GM18502 (cell line): ENCODE measurements around the gene HTRA2.
"Not testable (repeated sequence)": the region's sequence is repeated elsewhere in the genome, so short reads cannot be mapped to it uniquely, and the experiment has no call there.

Source experiments
- ATAC-seq: cut with Tn5 transposase; IDR thresholded peaks from one replicate; pipeline ENCODE4 v1.9.1; 2021; ENCODE audit warnings: mild to moderate bottlenecking; ENCODE audit not compliant: unreplicated experiment, poor library complexity

The HTRA2 gene

DNA sequence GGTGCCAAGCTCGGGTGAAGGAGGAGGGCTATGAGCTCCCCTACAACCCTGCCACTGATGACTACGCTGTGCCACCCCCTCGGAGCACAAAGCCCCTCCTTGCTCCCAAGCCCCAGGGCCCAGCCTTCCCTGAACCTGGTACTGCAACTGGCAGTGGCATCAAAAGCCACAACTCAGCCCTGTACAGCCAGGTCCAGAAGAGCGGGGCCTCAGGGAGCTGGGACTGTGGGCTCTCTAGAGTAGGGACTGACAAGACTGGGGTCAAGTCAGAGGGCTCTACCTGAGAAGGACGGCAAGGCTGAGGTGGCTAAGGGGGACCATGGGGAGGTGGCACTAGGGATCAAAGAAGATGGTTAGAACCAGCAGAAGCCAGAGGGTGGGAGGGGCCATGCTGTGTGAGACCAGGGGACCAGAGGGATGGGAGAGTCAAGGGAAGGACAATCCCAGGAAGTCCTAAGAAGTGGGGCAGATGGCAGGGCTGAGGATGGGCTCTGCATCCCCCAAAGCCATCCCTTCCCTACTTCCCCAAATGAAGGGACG is 27.2 kb downstream of the HTRA2 start:
- ATAC-seq: no peak

- no peak for ATAC-seq
Observed at GRCh38 chr2:74558284-74559230, 28.8 kb downstream of the HTRA2 start.

- no peak for ATAC-seq
Observed at GRCh38 chr2:74559912-74560311, 30.2 kb downstream of the HTRA2 start.

GRCh38 chr2:74560591-74560990 is 30.9 kb downstream of the HTRA2 start:
- no peak for ATAC-seq

DNA sequence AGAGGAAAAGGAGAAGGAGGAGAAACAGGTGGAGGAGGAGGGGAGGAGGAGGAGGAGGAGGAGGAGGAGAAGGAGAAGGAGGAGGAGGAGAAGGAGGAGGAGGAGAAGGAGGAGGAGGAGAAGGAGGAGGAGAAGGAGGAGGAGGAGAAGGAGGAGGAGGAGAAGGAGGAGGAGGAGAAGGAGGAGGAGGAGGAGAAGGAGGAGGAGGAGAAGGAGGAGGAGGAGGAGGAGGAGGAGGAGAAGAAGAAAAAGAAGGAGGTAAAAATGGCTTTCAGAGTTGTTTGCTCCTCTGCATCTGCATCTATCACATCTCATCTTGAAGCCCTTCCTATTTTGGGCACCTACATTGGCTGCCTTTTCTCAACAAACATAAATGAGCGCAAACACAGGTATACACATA is 31.3 kb downstream of the HTRA2 start:
- ATAC-seq: not testable (repeated sequence)

DNA sequence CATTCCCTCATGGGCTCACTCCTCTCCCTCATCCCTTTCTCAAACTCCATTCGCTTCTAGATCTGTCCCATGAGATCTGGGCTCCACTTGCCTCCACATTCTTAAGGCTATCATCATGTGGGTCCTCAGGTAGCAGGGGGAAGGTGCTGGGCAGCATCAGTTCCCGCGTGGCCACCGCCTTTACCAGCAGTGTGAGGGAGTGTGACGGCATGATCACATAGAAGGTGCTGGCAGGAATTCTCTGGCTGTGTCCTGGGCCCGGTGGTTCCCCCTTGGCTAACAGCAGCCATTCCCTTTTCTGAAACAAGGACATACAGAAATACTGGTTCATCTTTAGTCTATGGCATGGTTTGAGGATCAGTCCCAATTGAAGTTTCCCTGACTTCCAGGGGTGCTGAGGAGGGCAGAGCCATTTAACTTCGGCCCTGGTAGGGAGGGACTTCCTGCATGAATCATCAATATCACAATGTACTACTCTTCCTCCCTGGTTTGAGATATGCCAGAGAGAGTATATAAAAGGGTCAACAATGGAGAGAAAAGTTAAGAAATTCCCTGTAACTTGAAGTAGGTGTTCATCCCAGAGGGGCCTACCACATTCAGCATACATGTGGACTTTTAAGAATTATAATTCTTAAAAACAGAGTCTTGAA is 32.5 kb downstream of the HTRA2 start:
- ATAC-seq: no peak

GRCh38 chr2:74564222-74564621 is 34.5 kb downstream of the HTRA2 start:
- no peak for ATAC-seq

DNA sequence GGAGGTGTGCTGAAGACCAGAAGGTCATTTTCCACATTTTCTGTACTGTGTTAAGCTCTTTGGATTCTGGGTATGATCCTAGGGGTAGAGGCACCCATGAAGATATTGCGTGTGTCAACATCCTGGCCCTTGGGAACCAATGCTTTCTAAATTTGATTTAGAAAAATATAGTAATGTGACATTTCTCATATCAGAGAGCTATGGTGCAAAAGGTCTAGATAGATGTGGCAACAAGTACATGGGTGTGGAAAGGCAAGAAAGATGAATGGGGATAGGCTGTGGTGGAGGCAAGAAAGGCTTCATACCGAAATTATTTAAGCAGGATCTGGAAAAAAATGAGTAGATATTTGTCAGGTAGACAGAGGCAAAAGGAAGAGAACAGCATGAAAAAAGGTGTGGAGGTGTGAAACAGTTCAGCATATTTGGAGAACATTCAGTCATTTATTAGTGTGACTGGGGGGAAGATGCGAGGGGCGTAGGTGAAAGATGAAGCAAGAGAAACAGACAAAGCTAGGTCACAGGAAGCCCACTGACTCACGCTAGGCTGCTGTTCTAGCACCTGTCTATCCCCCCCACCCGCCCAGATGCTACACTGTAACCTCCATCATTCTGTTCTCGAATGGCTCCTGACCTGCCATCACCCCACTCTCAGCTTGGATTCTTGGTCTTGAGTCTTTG is 36.5 kb downstream of the HTRA2 start:
- ATAC-seq: peak; percentile 13

DNA sequence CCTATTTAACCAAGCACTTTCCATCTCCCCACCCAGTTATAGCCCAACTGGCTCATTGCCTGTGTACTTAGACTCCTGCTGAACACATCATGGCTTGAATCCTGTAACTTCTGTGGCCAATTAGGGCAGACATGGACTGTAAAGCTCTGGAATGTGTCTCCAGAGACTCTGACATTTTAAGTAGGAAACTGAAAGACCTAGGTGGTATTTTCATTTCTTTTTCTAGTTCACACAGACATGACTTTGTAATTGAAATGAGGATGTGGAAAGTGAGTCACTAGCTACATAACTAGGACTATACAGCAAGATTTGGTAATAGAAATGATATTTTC is 37.0 kb downstream of the HTRA2 start:
- ATAC-seq: peak; percentile 32

GRCh38 chr2:74567881-74568280 is 38.1 kb downstream of the HTRA2 start:
- ATAC-seq: no peak

DNA sequence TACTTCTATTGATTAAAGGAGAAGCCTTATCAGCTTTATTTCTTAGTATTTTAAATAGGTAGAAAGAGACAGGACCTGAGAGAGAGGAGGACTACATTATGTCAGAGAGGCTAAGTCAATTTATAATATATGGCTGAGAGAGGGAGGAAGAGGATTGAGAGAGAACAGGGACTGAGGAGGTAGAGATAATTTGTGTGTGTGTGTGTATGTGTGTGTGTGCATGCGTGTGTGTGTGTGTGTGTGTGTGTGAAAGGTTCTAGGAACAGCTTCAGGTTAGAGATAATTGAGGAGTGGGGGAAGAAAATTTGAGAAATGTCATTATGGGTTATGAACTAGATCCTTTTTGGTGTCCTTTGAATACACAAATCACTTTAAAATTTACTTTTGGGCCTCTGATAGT is 40.0 kb downstream of the HTRA2 start:
- ATAC-seq: no peak

DNA sequence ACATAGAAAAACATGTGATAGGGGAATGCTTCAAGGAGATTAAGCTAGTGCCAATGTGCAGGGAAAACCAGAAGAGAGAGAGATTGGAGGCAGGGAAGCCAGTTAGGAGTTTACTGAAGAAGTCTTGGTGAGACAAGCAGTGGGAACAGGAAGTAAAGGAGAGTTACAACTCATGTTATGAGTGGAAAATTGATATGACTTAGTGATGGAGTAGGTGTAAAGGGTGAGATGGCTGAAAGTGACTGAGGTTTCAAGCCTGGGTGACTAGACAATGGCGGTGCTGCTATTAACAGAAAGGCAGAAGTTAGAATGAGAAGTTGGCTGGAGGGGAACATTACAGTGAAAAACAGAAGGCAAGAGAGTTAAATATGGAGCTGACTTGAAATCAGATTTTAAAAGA is 41.3 kb downstream of the HTRA2 start:
- ATAC-seq: peak; percentile 73

GRCh38 chr2:74572178-74572925 is 42.6 kb downstream of the HTRA2 start:
- ATAC-seq: no peak

GRCh38 chr2:74573747-74574562 is 44.2 kb downstream of the HTRA2 start:
- ATAC-seq: peak; percentile 36

DNA sequence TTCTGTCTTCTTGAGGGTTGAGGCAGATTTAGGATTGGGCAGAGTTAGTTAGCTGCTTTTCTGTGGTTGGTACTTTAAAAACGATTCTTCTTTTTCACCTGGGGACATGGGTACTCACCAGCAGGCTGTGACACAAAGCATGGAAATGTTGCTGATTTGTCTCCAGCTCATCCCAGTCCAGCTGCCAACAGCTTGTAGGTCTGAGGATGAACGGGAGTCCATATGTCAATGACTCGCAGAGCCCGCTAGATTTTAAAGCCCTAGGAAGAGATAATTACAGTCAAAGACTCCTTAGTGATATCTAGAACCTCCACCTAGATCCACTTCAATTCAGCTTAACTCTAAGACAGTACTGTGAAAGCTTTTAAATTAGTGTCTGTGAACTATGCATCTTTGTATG is 45.6 kb downstream of the HTRA2 start:
- ATAC-seq: no peak

DNA sequence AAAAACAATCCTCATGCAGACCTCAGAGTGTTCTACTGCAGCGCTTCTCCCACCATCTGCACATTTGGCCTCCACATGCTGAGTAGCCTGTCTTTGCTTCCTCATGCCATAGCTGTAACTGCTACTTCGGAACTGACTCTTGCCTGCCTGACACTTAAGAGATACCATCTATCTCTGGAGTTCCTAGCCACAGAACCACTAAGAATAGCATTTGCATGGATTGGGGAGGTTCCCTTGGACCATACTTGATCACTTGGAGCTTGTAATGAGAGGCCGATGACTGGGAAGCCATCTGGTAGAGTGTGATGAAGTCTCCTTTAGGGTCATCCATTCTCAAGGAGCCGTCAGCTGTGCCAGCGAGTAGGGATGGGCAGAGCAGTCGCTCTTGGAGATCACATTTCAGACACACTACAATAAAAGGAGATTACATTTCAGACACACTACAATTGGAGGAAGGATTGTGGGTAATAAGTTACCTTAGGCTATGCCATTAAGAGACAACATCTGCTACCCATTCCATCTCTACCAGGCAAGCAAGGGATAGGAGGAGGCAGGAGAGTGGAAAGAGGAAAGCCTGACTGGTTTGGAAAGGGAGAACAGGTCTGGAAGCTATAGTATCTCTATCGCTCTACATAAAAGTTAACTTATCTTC is 46.6 kb downstream of the HTRA2 start:
- ATAC-seq: no peak

DNA sequence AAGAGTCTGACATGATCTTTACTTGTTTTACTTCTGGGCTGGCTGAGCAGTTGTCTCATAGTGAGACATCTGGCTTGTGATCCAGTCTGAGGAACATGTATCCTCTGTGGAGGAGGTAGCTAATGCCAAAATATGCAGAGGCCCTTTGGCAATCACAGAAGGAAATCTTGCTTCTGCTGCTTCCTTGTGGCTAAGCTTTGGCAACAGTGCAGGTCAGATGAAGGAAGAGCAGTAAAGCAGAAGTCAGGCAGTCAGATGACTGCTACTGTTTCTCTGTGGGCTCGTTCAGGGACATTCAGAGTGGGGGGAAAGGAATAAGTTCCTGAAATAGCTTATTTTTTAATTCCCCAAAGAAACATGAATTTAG is 47.1 kb downstream of the HTRA2 start:
- ATAC-seq: peak; percentile 16

DNA sequence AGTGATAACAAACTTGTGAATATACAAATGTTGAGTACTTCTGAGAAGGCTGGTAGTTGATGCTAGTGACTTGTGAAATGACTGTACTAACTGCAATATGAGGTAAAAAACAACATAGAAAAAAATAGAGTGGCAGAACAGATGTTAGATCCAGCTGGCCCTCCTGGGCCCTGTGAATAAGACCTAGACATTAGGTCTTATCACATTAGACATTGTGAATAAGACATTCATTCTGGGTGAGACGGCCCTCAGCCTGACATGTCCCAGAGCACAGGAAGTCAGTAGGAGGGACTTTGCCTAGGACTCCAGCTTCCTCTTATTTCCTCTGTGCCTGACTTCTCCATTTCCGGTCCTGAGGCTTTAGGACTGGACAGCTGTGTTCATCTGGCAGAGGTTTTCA is 47.7 kb downstream of the HTRA2 start:
- peak; percentile 56 for ATAC-seq

DNA sequence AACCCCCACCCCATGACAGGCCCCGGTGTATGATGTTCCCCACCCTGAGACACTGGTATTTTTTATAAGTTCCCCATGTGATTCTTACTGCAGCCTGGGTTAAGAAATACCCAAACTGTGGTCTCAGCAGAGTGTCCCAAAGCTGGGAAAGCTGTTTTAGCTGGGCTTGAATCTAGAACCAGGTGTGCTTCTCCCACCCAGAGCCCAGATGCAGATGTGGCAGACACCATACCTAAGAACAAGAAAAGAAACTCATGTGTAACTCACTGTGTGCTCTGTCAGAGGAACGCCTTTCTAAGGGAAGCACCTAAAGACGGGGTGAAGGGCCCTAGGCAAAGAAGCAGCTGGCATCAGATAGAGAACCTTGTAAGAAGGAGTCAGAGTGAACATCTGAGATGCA is 48.7 kb downstream of the HTRA2 start:
- ATAC-seq: peak; percentile 56
